GM18502 (cell line): ENCODE measurements around the gene AZGP1.
"Not testable (repeated sequence)": the region's sequence is repeated elsewhere in the genome, so short reads cannot be mapped to it uniquely, and the experiment has no call there.

Experiments
- ATAC-seq: cut with Tn5 transposase; IDR thresholded peaks from one replicate; pipeline ENCODE4 v1.9.1; 2021; ENCODE audit warnings: mild to moderate bottlenecking; ENCODE audit not compliant: unreplicated experiment, poor library complexity

The AZGP1 gene

GRCh38 chr7:99975782-99976521 lies at the start of gene AZGP1:
Gene AZGP1 (minus strand): TSS chr7:99976031. CDS start chr7:99976020, 11 bp downstream.
- ATAC-seq: no peak

- no peak for ATAC-seq
Measured at GRCh38 chr7:100024020-100024619, 48.3 kb upstream of the AZGP1 start.

- no peak for ATAC-seq
Measured at GRCh38 chr7:100023526-100023925, 47.7 kb upstream of the AZGP1 start.

GRCh38 chr7:100022621-100023020 lies 46.8 kb upstream of the AZGP1 start:
- no peak for ATAC-seq

GRCh38 chr7:100021297-100021696 lies 45.5 kb upstream of the AZGP1 start:
- no peak for ATAC-seq

- ATAC-seq: no peak
Measured at GRCh38 chr7:100019908-100020307, 44.1 kb upstream of the AZGP1 start.

- no peak for ATAC-seq
Measured at GRCh38 chr7:100017875-100018274, 42.0 kb upstream of the AZGP1 start.

- ATAC-seq: no peak
Measured at GRCh38 chr7:100017300-100017699, 41.5 kb upstream of the AZGP1 start.

- ATAC-seq: no peak
Measured at GRCh38 chr7:100016215-100016901, 40.5 kb upstream of the AZGP1 start.

- peak; percentile 95 for ATAC-seq
Measured at GRCh38 chr7:100015232-100016214, 39.7 kb upstream of the AZGP1 start, which contains the start of gene ZKSCAN1. Gene ZKSCAN1 (plus strand): TSS chr7:100015596. CDS start chr7:100023507, 7,911 bp downstream.

- no peak for ATAC-seq
Measured at GRCh38 chr7:100013328-100013676, 37.5 kb upstream of the AZGP1 start.

- not testable (repeated sequence) for ATAC-seq
Measured at GRCh38 chr7:100012385-100013327, 36.8 kb upstream of the AZGP1 start.

- ATAC-seq: no peak
Measured at GRCh38 chr7:100011516-100011915, 35.7 kb upstream of the AZGP1 start.

- ATAC-seq: no peak
Measured at GRCh38 chr7:100010901-100011300, 35.1 kb upstream of the AZGP1 start.

- ATAC-seq: not testable (repeated sequence)
Measured at GRCh38 chr7:100009952-100010351, 34.1 kb upstream of the AZGP1 start.

GRCh38 chr7:100008525-100008924 lies 32.7 kb upstream of the AZGP1 start:
- ATAC-seq: no peak

- no peak for ATAC-seq
Measured at GRCh38 chr7:100007887-100008286, 32.1 kb upstream of the AZGP1 start.

- no peak for ATAC-seq
Measured at GRCh38 chr7:100003711-100004661, 28.2 kb upstream of the AZGP1 start.
